Spleen (tissue), 11 donors: ENCODE measurements around the gene GRIA1. TPM values are rescaled to one million over a fixed set of nuclear protein-coding genes. Genes with fewer than 3 reads are reported as not detected.

ENCODE experiments used
- DNase-seq: peaks from one replicate; pipeline ENCODE4 v3.0.0-alpha.2; 2020
- H3K27ac ChIP-seq, 8 donors: fragments of 200-600 bp; sonication (generic) in 7 of 8; 1 replicate in 4 of 8; 2 replicates in 4 of 8; pipeline versions ENCODE4 v1.5.0 to v1.8.0; 2016 to 2021; ENCODE audit warnings: inconsistent platforms in 4 of 8, mild to moderate bottlenecking in 4 of 8, moderate library complexity in 1 of 8
- H3K27me3 ChIP-seq, 7 donors: fragments of 200-600 bp; sonication (generic) in 6 of 7; replicated peaks in 1 of 7; 1 replicate in 4 of 7; 2 replicates in 3 of 7; pipeline versions ENCODE4 v1.5.0 to v1.8.0; 2016 to 2021; ENCODE audit warnings: inconsistent platforms in 3 of 7, mild to moderate bottlenecking in 1 of 7
- H3K36me3 ChIP-seq, 6 donors: fragments of 200-600 bp; sonication (generic) in 5 of 6; 1 replicate in 4 of 6; 2 replicates in 2 of 6; pipeline versions ENCODE4 v1.5.0 to v1.8.0; 2016 to 2021; ENCODE audit warnings: inconsistent platforms in 2 of 6
- H3K4me1 ChIP-seq, 6 donors: fragments of 200-600 bp; sonication (generic) in 5 of 6; 1 replicate in 3 of 6; 2 replicates in 3 of 6; pipeline versions ENCODE4 v1.5.0 to v1.8.0; 2016 to 2021; ENCODE audit warnings: inconsistent platforms in 3 of 6
- H3K4me3 ChIP-seq, 8 donors: fragments of 200-600 bp; sonication (generic) in 7 of 8; 1 replicate in 4 of 8; 2 replicates in 4 of 8; pipeline versions ENCODE4 v1.5.0 to v1.8.0; 2016 to 2021; ENCODE audit warnings: inconsistent platforms in 4 of 8, mild to moderate bottlenecking in 4 of 8, moderate library complexity in 2 of 8
- H3K9me3 ChIP-seq, 8 donors: fragments of 200-600 bp; sonication (generic) in 7 of 8; 1 replicate in 4 of 8; 2 replicates in 4 of 8; pipeline versions ENCODE4 v1.5.0 to v1.8.0; 2016 to 2021; ENCODE audit warnings: inconsistent platforms in 4 of 8
- POLR2A ChIP-seq, 3 donors: fragments of 450-650 bp; IDR thresholded peaks; one replicate each; pipeline ENCODE4 v1.5.1; 2017; ENCODE audit warnings: antibody characterized with exemption in 3 of 3, mild to moderate bottlenecking in 1 of 3
- POLR2AphosphoS5 ChIP-seq, 3 donors: sonication (generic); formaldehyde crosslinking; IDR thresholded peaks; one replicate each; pipeline ENCODE4 v1.5.1; 2017; ENCODE audit warnings: antibody characterized with exemption in 3 of 3
- WGBS, 5 donors: extraction: QIAGEN DNeasy Blood & Tissue Kit in 3 of 5; methylation state at CpG; one replicate each; pipeline versions ENCODE4 v1.1.5 to v1.1.7; 2013 to 2018; 5-methylcytosine and 5-hydroxymethylcytosine counted together
- intact Hi-C: fragments of 100-400 bp; cut with DNase I; formaldehyde crosslinking; loops from one replicate; pipeline ENCODE4 v1.15.0; 2023; ENCODE audit warnings: low total_unique reads
- polyA plus RNA-seq, 3 donors: library from polyadenylated mRNA; stranded (reverse); fragments of 200-250 nt; gene quantifications; one replicate each; pipeline ENCODE4 v1.2.1, GENCODE V29; 2013
- total RNA-seq, 7 donors: library from RNA; depleted of rRNA in 3 of 7; stranded (reverse); fragments of >200 nt in 3 of 7; fragmentation: NEBNext Ultra II Directional in 4 of 7; extraction: Animal tissue kit (Norgen Biotek cat#: 25700) in 4 of 7; gene quantifications; one replicate each; pipeline versions ENCODE4 v1.1.0 to v1.2.1, GENCODE V29; 2016 to 2021
- TF ChIP-seq, protein P1 (sequence below), 11 experiments: fragments of 200-600 bp in 7 of 11; fragments of 450-650 bp in 4 of 11; sonication (generic) in 4 of 11; IDR thresholded peaks in 8 of 11; conservative IDR thresholded peaks in 3 of 11; 1 replicate in 7 of 11; 2 replicates in 4 of 11; pipeline versions ENCODE4 v1.4.0 to v1.8.0; 2016 to 2021; ENCODE audit warnings: antibody characterized with exemption in 11 of 11, inconsistent platforms in 4 of 11, mild to moderate bottlenecking in 1 of 11
- donor health status: healthy with polysubstance abuse.
- donor health status: DM: no; HTN: no; CAD: no; lungs with moderate emphysema.
- donor health status: DM: no; HTN: no; CAD: no.
- donor health status: Bipolar disorder and iron deficiency.
- donor health status: healthy.
- donor health status: DM: no; HTN: no; CAD: no.
- donor health status: DM: yes; HTN: yes; CAD: no.

GRIA1 gene
- total and polyA plus RNA-seq, 10 donors: 0.02 to 0.19 (median 0.09) TPM; not detected in 6

DNA sequence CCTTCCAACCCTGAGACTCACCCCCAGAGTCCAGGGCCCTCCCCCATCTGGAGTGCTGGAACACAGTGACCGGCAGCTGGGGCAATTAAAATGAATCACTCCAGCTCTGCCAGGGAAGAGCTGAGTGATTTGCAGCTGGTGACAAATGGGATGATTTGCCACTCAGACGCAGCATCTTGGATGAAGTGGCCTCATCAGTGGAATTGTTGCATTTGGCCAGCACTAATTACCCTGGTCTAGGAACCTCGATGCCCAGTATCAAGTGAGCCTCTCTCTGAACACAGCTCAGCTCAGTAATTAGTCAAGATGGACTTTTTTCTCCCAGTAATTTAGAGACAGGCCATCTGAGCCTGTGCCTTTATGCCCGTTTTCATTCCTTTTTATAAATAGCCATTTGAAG lies 259.5 kb downstream of the GRIA1 start:
- no peak for DNase-seq
- intact Hi-C loops: no loop called here
- H3K27ac ChIP-seq: no peak overlapping the region
- peaks cover 0 to 5% (median 0%) of the 10 kb centered on the region in 7 donors for H3K27me3 ChIP-seq
- no peaks in the 10 kb centered on the region for H3K36me3 ChIP-seq
- WGBS, 5 donors: 58 to 75% (median 72%) methylated on average over 4 of the region's 4 CpGs
- H3K9me3 ChIP-seq: no peaks in the 10 kb centered on the region
- peaks cover 0 to 14% (median 6%) of the 10 kb centered on the region in 6 donors for H3K4me1 ChIP-seq
- TF ChIP-seq POLR2A (IDR thresholded peaks at IDR 0.05) (no peak), POLR2AphosphoS5 (IDR thresholded peaks at IDR 0.05) (no peak)
- TF ChIP-seq, protein P1, sequence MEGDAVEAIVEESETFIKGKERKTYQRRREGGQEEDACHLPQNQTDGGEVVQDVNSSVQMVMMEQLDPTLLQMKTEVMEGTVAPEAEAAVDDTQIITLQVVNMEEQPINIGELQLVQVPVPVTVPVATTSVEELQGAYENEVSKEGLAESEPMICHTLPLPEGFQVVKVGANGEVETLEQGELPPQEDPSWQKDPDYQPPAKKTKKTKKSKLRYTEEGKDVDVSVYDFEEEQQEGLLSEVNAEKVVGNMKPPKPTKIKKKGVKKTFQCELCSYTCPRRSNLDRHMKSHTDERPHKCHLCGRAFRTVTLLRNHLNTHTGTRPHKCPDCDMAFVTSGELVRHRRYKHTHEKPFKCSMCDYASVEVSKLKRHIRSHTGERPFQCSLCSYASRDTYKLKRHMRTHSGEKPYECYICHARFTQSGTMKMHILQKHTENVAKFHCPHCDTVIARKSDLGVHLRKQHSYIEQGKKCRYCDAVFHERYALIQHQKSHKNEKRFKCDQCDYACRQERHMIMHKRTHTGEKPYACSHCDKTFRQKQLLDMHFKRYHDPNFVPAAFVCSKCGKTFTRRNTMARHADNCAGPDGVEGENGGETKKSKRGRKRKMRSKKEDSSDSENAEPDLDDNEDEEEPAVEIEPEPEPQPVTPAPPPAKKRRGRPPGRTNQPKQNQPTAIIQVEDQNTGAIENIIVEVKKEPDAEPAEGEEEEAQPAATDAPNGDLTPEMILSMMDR (IDR thresholded peaks at IDR 0.05 in 8 of 11, conservative IDR thresholded peaks at IDR 0.05 in 3 of 11): no peak
- no peak overlapping the region for H3K4me3 ChIP-seq

DNA sequence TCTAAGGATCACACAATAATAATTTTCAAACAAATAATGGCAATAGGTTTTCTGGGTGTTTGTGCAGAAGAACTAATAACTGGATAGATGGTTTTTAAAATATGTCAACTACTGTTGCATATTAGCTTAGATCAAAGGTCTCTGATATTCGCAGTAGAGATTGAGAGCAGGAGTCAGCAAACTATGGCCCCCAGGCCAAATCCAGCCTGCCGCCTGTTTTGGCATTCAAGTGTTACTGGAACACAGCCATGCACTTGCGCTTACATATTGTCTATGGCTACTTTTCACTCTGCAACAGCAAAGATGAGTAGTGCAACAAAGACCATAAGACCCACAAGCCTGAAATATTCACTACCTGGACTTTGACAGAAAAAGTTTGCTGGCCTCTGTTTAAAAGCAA lies 260.8 kb downstream of the GRIA1 start:
- Histone ChIP-seq H3K36me3 (no peaks in the 10 kb centered on the region), H3K9me3 (peaks cover 0 to 7% (median 2%) of the 10 kb centered on the region in 8 donors), H3K27me3 (no peaks in the 10 kb centered on the region), H3K4me1 (peaks cover 0 to 6% (median 1%) of the 10 kb centered on the region in 6 donors), H3K27ac (no peak overlapping the region), H3K4me3 (no peak overlapping the region)
- TF ChIP-seq POLR2AphosphoS5 (IDR thresholded peaks at IDR 0.05) (no peak), POLR2A (IDR thresholded peaks at IDR 0.05) (no peak)
- TF ChIP-seq, protein P1 (IDR thresholded peaks at IDR 0.05 in 8 of 11, conservative IDR thresholded peaks at IDR 0.05 in 3 of 11): no peak
- no peak for DNase-seq
- intact Hi-C loops: no loop called here
- 79 to 89% (median 88%) methylated on average over 3 of the region's 3 CpGs for WGBS, 5 donors

DNA sequence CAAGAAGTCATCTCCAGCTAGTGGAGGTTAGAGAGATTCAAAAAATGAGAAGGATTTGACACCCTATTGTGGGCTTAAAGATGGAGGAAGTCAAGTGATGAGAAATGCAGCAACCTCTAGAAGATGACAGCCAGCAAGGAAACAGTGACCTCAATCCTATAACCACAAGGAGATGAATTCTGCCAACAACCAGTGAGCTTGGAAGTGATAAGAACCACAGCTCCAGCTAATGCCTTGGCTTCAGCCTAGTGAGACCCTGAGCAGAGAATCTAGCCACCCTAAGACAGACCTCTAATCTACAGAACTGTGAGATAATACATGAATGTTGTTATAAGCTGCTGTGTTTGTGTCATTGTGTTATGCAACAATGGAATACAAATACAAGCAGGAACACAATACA lies 262.4 kb downstream of the GRIA1 start:
- Histone ChIP-seq H3K4me3 (no peak overlapping the region), H3K27ac (no peak overlapping the region), H3K9me3 (peaks cover 0 to 23% (median 16%) of the 10 kb centered on the region in 8 donors), H3K27me3 (no peaks in the 10 kb centered on the region), H3K36me3 (no peaks in the 10 kb centered on the region), H3K4me1 (no peaks in the 10 kb centered on the region)
- no peak for DNase-seq
- TF ChIP-seq POLR2A (IDR thresholded peaks at IDR 0.05) (no peak), POLR2AphosphoS5 (IDR thresholded peaks at IDR 0.05) (no peak)
- TF ChIP-seq, protein P1 (IDR thresholded peaks at IDR 0.05 in 8 of 11, conservative IDR thresholded peaks at IDR 0.05 in 3 of 11): no peak
- intact Hi-C loops: no loop called here

DNA sequence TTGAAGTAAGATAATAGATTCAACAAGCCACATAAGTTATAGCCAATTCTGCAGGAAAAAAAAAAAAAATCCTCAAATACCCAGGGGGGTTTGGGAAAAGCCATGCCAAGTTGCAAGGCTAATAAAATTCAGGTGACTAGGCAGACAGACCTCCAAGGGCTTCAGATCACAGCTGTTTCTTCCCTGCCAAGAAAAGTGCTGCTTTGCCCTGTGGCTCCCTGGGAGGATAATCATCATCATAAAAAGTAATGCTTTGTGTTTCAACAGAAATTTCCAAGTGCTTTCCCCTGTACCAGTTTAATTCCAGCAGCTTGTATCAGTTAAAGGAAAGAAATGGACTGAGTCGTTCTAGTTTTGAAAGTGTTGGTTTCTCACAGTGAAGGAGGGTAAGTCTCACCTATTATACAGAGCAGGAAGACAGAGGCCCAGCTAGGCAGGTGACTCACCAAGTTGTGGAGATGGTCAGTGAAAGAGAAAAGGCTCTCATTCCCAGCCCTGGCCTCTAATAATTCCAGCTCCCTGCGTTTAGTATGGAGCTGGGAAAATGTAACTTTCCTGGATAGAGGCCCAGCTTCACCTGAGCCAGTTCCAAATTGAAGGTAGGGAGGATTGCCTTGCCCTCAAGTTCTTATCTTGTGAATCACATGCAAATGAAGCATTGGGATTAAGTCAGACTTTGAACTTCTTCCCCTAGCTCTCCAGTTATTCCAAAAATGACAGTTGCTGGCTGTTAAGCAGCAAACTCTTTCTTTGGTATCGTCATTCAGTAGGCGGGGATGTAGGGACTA lies 263.4 kb downstream of the GRIA1 start:
- DNase-seq: no peak
- Histone ChIP-seq H3K27me3 (no peaks in the 10 kb centered on the region), H3K36me3 (no peaks in the 10 kb centered on the region), H3K4me1 (no peaks in the 10 kb centered on the region), H3K27ac (no peak overlapping the region), H3K9me3 (peaks cover 0 to 26% (median 16%) of the 10 kb centered on the region in 8 donors), H3K4me3 (no peak overlapping the region)
- TF ChIP-seq POLR2AphosphoS5 (IDR thresholded peaks at IDR 0.05): no peak
- TF ChIP-seq POLR2A (IDR thresholded peaks at IDR 0.05): no peak
- TF ChIP-seq, protein P1 (IDR thresholded peaks at IDR 0.05 in 8 of 11, conservative IDR thresholded peaks at IDR 0.05 in 3 of 11): no peak
- 73 to 83% (median 80%) methylated on average over 4 of the region's 4 CpGs for WGBS, 5 donors
- intact Hi-C loops: no loop called here
